AG08395 (cell line): ENCODE data around the gene GRIK4.
"Not testable (repeated sequence)": the region's sequence is repeated elsewhere in the genome, so short reads cannot be mapped to it uniquely, and the experiment has no call there.

Experiments used
- DNase-seq: peaks from one replicate; pipeline ENCODE4 v3.0.0; 2012; ENCODE audit warnings: mixed read lengths, low spot score

GRIK4 gene

GRCh38 chr11:120780239-120780638 is 268.7 kb downstream of the GRIK4 start:
- DNase-seq: no peak

GRCh38 chr11:120781486-120782120 is 270.1 kb downstream of the GRIK4 start:
- no peak for DNase-seq

GRCh38 chr11:120784566-120785251 is 273.2 kb downstream of the GRIK4 start:
- DNase-seq: no peak

- no peak for DNase-seq
These were observed 274.0 kb downstream of the GRIK4 start for GRCh38 chr11:120785576-120785975.

- DNase-seq: no peak
These were observed 274.7 kb downstream of the GRIK4 start for GRCh38 chr11:120786206-120786735.

- not testable (repeated sequence) for DNase-seq
These were observed 275.7 kb downstream of the GRIK4 start for GRCh38 chr11:120787224-120787623.

- DNase-seq: no peak
These were observed 277.8 kb downstream of the GRIK4 start for GRCh38 chr11:120789391-120789790.

GRCh38 chr11:120792306-120792705 is 280.8 kb downstream of the GRIK4 start:
- DNase-seq: no peak

GRCh38 chr11:120793150-120793549 is 281.6 kb downstream of the GRIK4 start:
- DNase-seq: no peak

- DNase-seq: no peak
These were observed 282.4 kb downstream of the GRIK4 start for GRCh38 chr11:120793806-120794479.

- DNase-seq: no peak
These were observed 283.2 kb downstream of the GRIK4 start for GRCh38 chr11:120794748-120795147.

GRCh38 chr11:120795185-120795584 is 283.6 kb downstream of the GRIK4 start:
- DNase-seq: no peak

- no peak for DNase-seq
These were observed 285.6 kb downstream of the GRIK4 start for GRCh38 chr11:120797143-120797542.

- no peak for DNase-seq
These were observed 287.3 kb downstream of the GRIK4 start for GRCh38 chr11:120798854-120799253.

GRCh38 chr11:120800206-120800605 is 288.7 kb downstream of the GRIK4 start:
- DNase-seq: no peak

- DNase-seq: peak; percentile 73
These were observed 290.5 kb downstream of the GRIK4 start for GRCh38 chr11:120801801-120802689.

GRCh38 chr11:120805960-120806555 is 294.5 kb downstream of the GRIK4 start:
- no peak for DNase-seq

- DNase-seq: peak; percentile 91
These were observed 296.0 kb downstream of the GRIK4 start for GRCh38 chr11:120807414-120808150.

GRCh38 chr11:120808616-120809050 is 297.1 kb downstream of the GRIK4 start:
- DNase-seq: no peak

- DNase-seq: no peak
These were observed 298.7 kb downstream of the GRIK4 start for GRCh38 chr11:120810251-120810650.

- no peak for DNase-seq
These were observed 299.7 kb downstream of the GRIK4 start for GRCh38 chr11:120811199-120811598.
